Ishikawa (cell line): ENCODE data around the gene ZSCAN18.

ENCODE experiments used
- CEBPB ChIP-seq: IDR thresholded peaks from 2 replicates; pipeline ENCODE4 v1.6.1; 2012
- EGR1 ChIP-seq: IDR thresholded peaks from 2 replicates; pipeline ENCODE4 v1.6.1; 2012
- EP300 ChIP-seq: IDR thresholded peaks from 2 replicates; pipeline ENCODE4 v1.6.1; 2012; ENCODE audit warnings: borderline replicate concordance
- FOXM1 ChIP-seq: IDR thresholded peaks from 2 replicates; pipeline ENCODE4 v1.6.1; 2012; ENCODE audit warnings: low read depth, borderline replicate concordance
- NFIC ChIP-seq: IDR thresholded peaks from 2 replicates; pipeline ENCODE4 v1.6.1; 2012
- RAD21 ChIP-seq: IDR thresholded peaks from 2 replicates; pipeline ENCODE4 v1.6.1; 2012; ENCODE audit warnings: low read depth
- REST ChIP-seq: IDR thresholded peaks from 2 replicates; pipeline ENCODE4 v1.6.1; 2012; ENCODE audit warnings: low read depth, mild to moderate bottlenecking
- TAF1 ChIP-seq: IDR thresholded peaks from 2 replicates; pipeline ENCODE4 v1.6.1; 2012; ENCODE audit warnings: low read depth, mild to moderate bottlenecking
- TCF12 ChIP-seq: IDR thresholded peaks from 2 replicates; pipeline ENCODE4 v1.6.1; 2012; ENCODE audit warnings: low read depth
- YY1 ChIP-seq: IDR thresholded peaks from 2 replicates; pipeline ENCODE4 v1.6.1; 2012; ENCODE audit warnings: low read depth
- ZBTB7A ChIP-seq: IDR thresholded peaks from 2 replicates; pipeline ENCODE4 v1.6.1; 2012; ENCODE audit warnings: low read depth

GRCh38 chr19:58096884-58097283 is 1.1 kb downstream of the ZSCAN18 start:
- TF ChIP-seq TCF12 (no peak), RAD21 (no peak), NFIC (no peak), CEBPB (no peak), TAF1 (no peak), ZBTB7A (no peak), EP300 (no peak), REST (no peak), EGR1 (no peak), YY1 (no peak), FOXM1 (no peak)
